NB4 (cell line): ENCODE measurements around the gene NUP85.

ENCODE experiments used
- DNase-seq: peaks from one replicate; pipeline ENCODE4 v3.0.0; 2010; ENCODE audit warnings: low read depth
- H3K4me3 ChIP-seq: one replicate; pipeline ENCODE4 v1.5.1; 2011; ENCODE audit warnings: mild to moderate bottlenecking, low read depth, low read length, moderate library complexity
- CTCF ChIP-seq: IDR thresholded peaks from one replicate; pipeline ENCODE4 v1.5.1; 2012; ENCODE audit warnings: low read depth, low read length
- MAX ChIP-seq: IDR thresholded peaks from 2 replicates; pipeline ENCODE4 v1.6.1; 2011; ENCODE audit warnings: low read depth, low read length
- MYC ChIP-seq: IDR thresholded peaks from 2 replicates; pipeline ENCODE4 v1.6.1; 2011; ENCODE audit warnings: low read depth, low read length
- POLR2A ChIP-seq: IDR thresholded peaks from 2 replicates; pipeline ENCODE4 v1.6.1; 2011; ENCODE audit warnings: mild to moderate bottlenecking; ENCODE audit not compliant: insufficient read length; ENCODE audit errors: extremely low read depth

NUP85 gene

GRCh38 chr17:75260641-75261335 lies 55.3 kb downstream of the NUP85 start:
- H3K4me3 ChIP-seq, result peak overlapping the region; percentile 100
- DNase-seq, result peak; percentile 55
- TF ChIP-seq CTCF (no peak), MAX (no peak), MYC (no peak), POLR2A (no peak)

- TF ChIP-seq CTCF, result no peak
- TF ChIP-seq MYC, result peak; percentile 69
- peak; percentile 33; the same call in 1 of the 2 replicates for TF ChIP-seq MAX
- peak; percentile 71 for TF ChIP-seq POLR2A
- DNase-seq, result peak; percentile 93
- H3K4me3 ChIP-seq, result peak within 1 kb of the TSS; percentile 100
These were observed 56.0 kb downstream of the NUP85 start, which contains the start of the genes GGA3 and MRPS7 for GRCh38 chr17:75261336-75262111. Gene GGA3, minus strand, starts transcription at chr17:75261606. Its CDS starts 19 bp downstream, at chr17:75261587. Gene MRPS7, plus strand, starts transcription at chr17:75261879. Its CDS starts 22 bp downstream, at chr17:75261901.

GRCh38 chr17:75262112-75262606 lies 56.7 kb downstream of the NUP85 start:
- TF ChIP-seq CTCF (no peak), MAX (no peak), MYC (no peak), POLR2A (no peak)
- H3K4me3 ChIP-seq, result peak overlapping the region; percentile 100
- DNase-seq, result peak; percentile 39

GRCh38 chr17:75263055-75263454 lies 57.6 kb downstream of the NUP85 start:
- peak; percentile 43 for DNase-seq
- peak overlapping the region; percentile 100 for H3K4me3 ChIP-seq
- no peak for TF ChIP-seq CTCF
- no peak for TF ChIP-seq MYC
- no peak for TF ChIP-seq MAX
- TF ChIP-seq POLR2A, result no peak

- H3K4me3 ChIP-seq, result no peak overlapping the region
- no peak for DNase-seq
- TF ChIP-seq CTCF, result no peak
- no peak for TF ChIP-seq MAX
- TF ChIP-seq MYC, result no peak
- no peak for TF ChIP-seq POLR2A
These were observed 60.3 kb downstream of the NUP85 start for GRCh38 chr17:75265614-75266315.
